Stomach smooth muscle (tissue), 2 donors: ENCODE results near the gene PDE4D.
"Not testable (repeated sequence)": the region's sequence is repeated elsewhere in the genome, so short reads cannot be mapped to it uniquely, and the experiment has no call there.

Experiments
- H3K27ac ChIP-seq: one replicate; pipeline ENCODE4 v1.7.0; 2013; ENCODE audit warnings: mild to moderate bottlenecking, low read length, inconsistent platforms
- H3K27me3 ChIP-seq, 2 donors: one replicate each; pipeline ENCODE4 v1.7.0; 2013; ENCODE audit warnings: low read length in 2 of 2; ENCODE audit not compliant: insufficient read depth in 2 of 2, control insufficient read depth in 1 of 2
- H3K36me3 ChIP-seq, 2 donors: one replicate each; pipeline ENCODE4 v1.7.0; 2013; ENCODE audit warnings: low read length in 2 of 2; ENCODE audit not compliant: control insufficient read depth in 2 of 2, insufficient read depth in 2 of 2
- H3K4me1 ChIP-seq: one replicate; pipeline ENCODE4 v1.7.0; 2013; ENCODE audit warnings: low read length; ENCODE audit not compliant: control insufficient read depth, insufficient read depth
- H3K4me3 ChIP-seq, 2 donors: one replicate each; pipeline ENCODE4 v1.7.0; 2013; ENCODE audit warnings: low read length in 2 of 2
- H3K9ac ChIP-seq, 2 donors: one replicate each; pipeline ENCODE4 v1.7.0; 2013; ENCODE audit warnings: low read length in 2 of 2, mild to moderate bottlenecking in 1 of 2
- H3K9me3 ChIP-seq, 2 donors: one replicate each; pipeline ENCODE4 v1.7.0; 2013; ENCODE audit warnings: low read length in 2 of 2; ENCODE audit not compliant: control insufficient read depth in 2 of 2
- donor health status: healthy.
- donor health status: Pancreatic carcinoma.

Gene PDE4D

DNA sequence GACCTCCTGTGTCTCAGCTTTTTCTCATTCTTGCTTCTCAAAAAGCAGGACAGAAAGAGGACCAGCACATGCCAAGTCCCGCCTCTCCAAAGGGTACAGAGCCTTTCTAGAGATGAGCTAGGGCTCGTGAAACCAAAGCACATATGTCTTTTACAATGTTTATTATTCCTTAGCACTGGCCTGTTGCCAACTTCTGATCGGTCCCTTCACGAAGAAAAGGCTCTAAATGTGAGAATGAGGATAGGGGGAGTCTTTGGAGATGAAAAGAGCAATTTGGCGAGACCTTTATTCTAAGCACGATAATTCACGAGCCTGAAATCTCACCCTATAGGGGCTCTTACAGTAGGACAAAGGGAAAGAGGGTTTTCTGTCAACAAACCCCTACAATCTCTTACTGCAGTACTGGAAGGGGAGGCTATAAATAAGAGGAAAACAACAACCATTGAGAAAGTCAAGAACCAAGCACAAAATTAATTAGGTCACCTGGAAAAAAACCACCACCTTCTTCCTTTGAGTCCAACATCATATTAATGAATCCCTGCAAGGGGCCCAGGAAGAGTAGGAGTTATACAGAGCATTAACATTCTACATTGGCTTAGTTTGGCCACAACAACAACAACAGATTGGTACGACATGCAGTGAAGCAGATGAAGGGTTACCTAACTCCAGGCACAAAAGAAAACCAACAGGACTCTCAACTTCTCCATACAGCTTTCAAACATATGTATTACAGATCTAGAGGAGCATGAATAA, 309.5 kb downstream of the PDE4D start:
- H3K4me3 ChIP-seq: no peak overlapping the region
- H3K9ac ChIP-seq: no peak overlapping the region
- H3K27ac ChIP-seq: no peak overlapping the region
- no peaks in the 10 kb centered on the region for H3K27me3 ChIP-seq
- no peaks in the 10 kb centered on the region for H3K36me3 ChIP-seq
- no peaks in the 10 kb centered on the region for H3K4me1 ChIP-seq
- no peaks in the 10 kb centered on the region for H3K9me3 ChIP-seq

- H3K27ac ChIP-seq: no peak overlapping the region
- H3K27me3 ChIP-seq: no peaks in the 10 kb centered on the region
- H3K4me3 ChIP-seq: no peak overlapping the region
- no peak overlapping the region for H3K9ac ChIP-seq
- no peaks in the 10 kb centered on the region for H3K4me1 ChIP-seq
- no peaks in the 10 kb centered on the region for H3K36me3 ChIP-seq
- H3K9me3 ChIP-seq: no peaks in the 10 kb centered on the region
Measured at GRCh38 chr5:59583151-59583809, 310.2 kb downstream of the PDE4D start.

GRCh38 chr5:59582746-59583145, 310.8 kb downstream of the PDE4D start:
- Histone ChIP-seq H3K27me3 (no peaks in the 10 kb centered on the region), H3K4me1 (no peaks in the 10 kb centered on the region), H3K27ac (no peak overlapping the region), H3K36me3 (no peaks in the 10 kb centered on the region), H3K9ac (no peak overlapping the region), H3K4me3 (no peak overlapping the region), H3K9me3 (no peaks in the 10 kb centered on the region)

- Histone ChIP-seq H3K4me1 (no peaks in the 10 kb centered on the region), H3K9ac (no peak overlapping the region), H3K4me3 (no peak overlapping the region), H3K27ac (no peak overlapping the region), H3K36me3 (no peaks in the 10 kb centered on the region), H3K27me3 (no peaks in the 10 kb centered on the region), H3K9me3 (no peaks in the 10 kb centered on the region)
Measured at GRCh38 chr5:59579824-59580167, 313.7 kb downstream of the PDE4D start.

GRCh38 chr5:59579101-59579823, 314.3 kb downstream of the PDE4D start:
- H3K9me3 ChIP-seq: no peaks in the 10 kb centered on the region
- no peak overlapping the region for H3K9ac ChIP-seq
- no peaks in the 10 kb centered on the region for H3K36me3 ChIP-seq
- H3K4me1 ChIP-seq: no peaks in the 10 kb centered on the region
- H3K27me3 ChIP-seq: no peaks in the 10 kb centered on the region
- H3K4me3 ChIP-seq: no peak overlapping the region
- no peak overlapping the region for H3K27ac ChIP-seq

DNA sequence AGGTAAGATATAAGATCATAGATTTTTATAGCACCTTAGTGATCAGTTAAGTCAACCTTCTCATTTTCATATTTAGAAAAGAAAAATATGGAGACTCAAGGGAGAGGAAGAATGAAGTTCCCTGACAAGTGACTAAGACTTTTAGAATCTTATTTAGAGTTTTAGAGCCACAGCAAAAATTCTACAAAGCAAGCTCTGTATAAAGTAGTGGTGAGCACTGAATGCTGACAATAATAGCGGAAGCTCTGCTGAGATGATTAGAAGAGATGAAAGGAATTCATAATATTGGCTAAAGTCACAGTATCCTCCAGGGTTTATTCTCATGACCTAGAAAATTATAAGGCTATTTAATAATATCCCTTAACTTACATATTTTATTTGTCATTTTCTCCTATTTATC, 316.0 kb downstream of the PDE4D start:
- no peak overlapping the region for H3K4me3 ChIP-seq

GRCh38 chr5:59575648-59576445, 317.7 kb downstream of the PDE4D start:
- H3K27ac ChIP-seq: no peak overlapping the region
- no peak overlapping the region for H3K4me3 ChIP-seq
- H3K4me1 ChIP-seq: no peaks in the 10 kb centered on the region
- no peaks in the 10 kb centered on the region for H3K27me3 ChIP-seq
- H3K9me3 ChIP-seq: no peaks in the 10 kb centered on the region
- no peak overlapping the region for H3K9ac ChIP-seq
- H3K36me3 ChIP-seq: no peaks in the 10 kb centered on the region

More for the DNA sequence above, 316.0 kb downstream of the PDE4D start:
- H3K27me3 ChIP-seq: no peaks in the 10 kb centered on the region
- H3K9ac ChIP-seq: no peak overlapping the region
- no peaks in the 10 kb centered on the region for H3K9me3 ChIP-seq
- H3K36me3 ChIP-seq: no peaks in the 10 kb centered on the region
- no peaks in the 10 kb centered on the region for H3K4me1 ChIP-seq
- no peak overlapping the region for H3K27ac ChIP-seq

DNA sequence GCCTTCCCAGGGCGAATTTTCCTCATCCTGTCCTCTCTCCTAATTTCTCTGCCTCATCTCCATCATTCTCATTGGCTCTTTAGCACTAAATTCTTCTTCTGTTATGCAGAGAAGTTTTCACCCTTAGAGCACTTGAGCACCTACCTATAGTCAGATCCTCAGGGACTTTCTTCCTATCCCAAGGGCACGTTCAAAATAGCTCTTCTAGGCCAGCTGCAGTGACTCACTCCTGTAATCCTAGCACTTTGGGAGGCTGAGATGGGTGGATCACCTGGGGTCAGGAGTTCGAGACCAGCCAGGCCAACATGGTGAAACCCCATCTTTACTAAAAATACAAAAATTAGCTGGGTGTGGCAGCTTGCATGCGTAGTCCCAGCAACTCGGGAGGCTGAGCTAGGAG, 320.0 kb downstream of the PDE4D start:
- not testable (repeated sequence) for H3K27ac ChIP-seq, H3K4me3 ChIP-seq, H3K4me1 ChIP-seq, H3K27me3 ChIP-seq, H3K9ac ChIP-seq, H3K9me3 ChIP-seq, H3K36me3 ChIP-seq

DNA sequence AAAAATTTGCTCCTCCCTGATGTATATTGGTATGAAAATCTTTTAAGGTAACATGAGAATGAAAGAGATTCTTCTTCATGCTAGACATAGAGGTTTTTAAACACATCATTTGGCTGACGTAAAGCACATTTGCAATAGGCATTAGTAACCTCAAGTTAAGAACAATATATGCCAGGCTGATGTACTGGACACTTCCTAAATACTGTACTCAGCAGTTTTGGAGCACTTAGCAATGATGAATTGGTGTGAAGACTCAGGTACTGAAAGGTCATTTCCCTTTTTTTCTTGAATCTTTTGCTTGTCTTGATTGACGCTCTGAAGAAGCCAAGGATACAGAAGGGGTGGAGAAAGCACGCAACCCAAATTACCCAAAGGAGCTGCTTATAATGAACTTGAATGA, 322.5 kb downstream of the PDE4D start:
- no peak overlapping the region for H3K27ac ChIP-seq

DNA sequence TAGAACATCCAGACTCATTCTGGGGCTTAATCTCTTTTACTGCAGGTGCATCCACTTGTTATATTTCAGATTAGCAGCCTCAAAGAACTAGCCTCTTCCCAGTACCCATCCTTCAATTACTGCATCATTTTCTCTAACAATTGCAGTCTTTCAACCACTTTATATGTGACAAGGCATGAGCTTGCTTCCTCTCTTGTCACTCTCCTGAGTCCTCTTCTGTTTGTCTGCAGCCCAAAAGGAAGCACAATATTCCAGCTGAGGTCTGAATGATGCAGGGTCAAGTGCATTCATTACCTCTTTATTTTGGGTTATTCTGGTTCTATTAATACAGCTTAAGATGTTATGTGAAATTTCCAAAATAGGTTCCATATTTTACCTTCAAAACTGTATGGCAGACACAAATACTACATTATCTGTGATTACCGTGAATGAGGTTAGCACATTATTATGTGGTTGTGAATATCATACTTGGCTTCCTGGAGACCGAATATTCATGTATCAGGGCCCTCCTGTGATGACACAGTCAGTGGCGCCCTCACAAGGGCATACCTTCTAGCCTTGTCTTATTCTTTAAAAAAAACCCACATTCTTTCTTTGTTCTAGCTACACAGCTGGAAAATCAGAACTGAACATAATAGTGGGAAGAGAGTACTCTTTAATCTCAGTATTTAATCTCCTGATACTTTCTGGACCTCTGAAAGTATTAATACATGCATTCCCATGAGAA, 323.8 kb downstream of the PDE4D start:
- H3K36me3 ChIP-seq: peaks cover 0 to 3% of the 10 kb centered on the region in 2 donors
- no peak overlapping the region for H3K9ac ChIP-seq
- no peak overlapping the region for H3K27ac ChIP-seq
- H3K4me3 ChIP-seq: no peak overlapping the region
- no peaks in the 10 kb centered on the region for H3K9me3 ChIP-seq
- no peaks in the 10 kb centered on the region for H3K4me1 ChIP-seq
- no peaks in the 10 kb centered on the region for H3K27me3 ChIP-seq

More for the DNA sequence above, 322.5 kb downstream of the PDE4D start:
- H3K27me3 ChIP-seq: no peaks in the 10 kb centered on the region
- H3K4me1 ChIP-seq: no peaks in the 10 kb centered on the region
- no peaks in the 10 kb centered on the region for H3K9me3 ChIP-seq
- no peak overlapping the region for H3K4me3 ChIP-seq
- no peaks in the 10 kb centered on the region for H3K36me3 ChIP-seq
- no peak overlapping the region for H3K9ac ChIP-seq
